Hematopoietic multipotent progenitor cell treated with erythropoietin and hydrocortisone succinate and interleukin-3 and kit ligand, for 6 days (in vitro differentiated cells): Measurements from ENCODE around the gene MDK.

Experiments used
- DNase-seq: peaks from one replicate; pipeline ENCODE4 v3.0.0-alpha.2; 2015

MDK gene, protein sequence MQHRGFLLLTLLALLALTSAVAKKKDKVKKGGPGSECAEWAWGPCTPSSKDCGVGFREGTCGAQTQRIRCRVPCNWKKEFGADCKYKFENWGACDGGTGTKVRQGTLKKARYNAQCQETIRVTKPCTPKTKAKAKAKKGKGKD

DNA sequence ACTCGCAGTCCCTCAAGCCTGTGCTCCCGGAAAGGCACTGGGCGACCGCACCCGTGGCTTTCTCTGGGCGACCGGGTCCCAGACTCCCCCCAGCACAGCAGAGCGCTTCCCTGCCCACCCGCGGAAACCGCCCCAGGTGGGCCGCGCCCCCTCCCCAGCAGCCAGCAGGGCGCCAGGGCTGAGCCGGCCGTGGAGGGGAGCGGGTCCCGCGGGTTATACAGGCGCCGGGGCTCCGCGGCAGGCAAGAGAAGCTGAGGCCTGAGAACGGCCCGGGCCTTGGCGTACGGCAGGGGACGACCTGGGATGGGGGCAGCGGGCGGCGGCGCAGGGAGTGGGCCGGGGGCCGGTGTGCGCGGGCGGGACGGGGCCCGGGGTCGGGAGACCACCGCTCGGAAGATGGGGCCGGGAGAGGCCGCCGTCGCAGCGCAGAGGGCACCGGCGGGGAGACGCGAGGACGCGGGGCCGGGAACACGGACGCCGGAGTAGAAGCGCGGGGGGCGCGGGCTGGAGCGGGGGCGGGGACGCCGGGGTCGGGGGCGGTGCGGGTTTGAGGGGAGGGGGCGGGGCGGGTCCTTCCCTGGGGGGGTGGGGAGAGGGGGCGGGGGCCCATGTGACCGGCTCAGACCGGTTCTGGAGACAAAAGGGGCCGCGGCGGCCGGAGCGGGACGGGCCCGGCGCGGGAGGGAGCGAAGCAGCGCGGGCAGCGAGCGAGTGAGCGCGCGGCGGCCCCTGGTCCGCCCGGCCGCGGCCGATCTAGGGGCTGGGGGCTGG, at the start of gene MDK:
Gene MDK (plus strand): TSS at position 622 of the 771 bp plus-strand sequence. CDS start 389 bp downstream, outside the sequence.
- no peak for DNase-seq

DNA sequence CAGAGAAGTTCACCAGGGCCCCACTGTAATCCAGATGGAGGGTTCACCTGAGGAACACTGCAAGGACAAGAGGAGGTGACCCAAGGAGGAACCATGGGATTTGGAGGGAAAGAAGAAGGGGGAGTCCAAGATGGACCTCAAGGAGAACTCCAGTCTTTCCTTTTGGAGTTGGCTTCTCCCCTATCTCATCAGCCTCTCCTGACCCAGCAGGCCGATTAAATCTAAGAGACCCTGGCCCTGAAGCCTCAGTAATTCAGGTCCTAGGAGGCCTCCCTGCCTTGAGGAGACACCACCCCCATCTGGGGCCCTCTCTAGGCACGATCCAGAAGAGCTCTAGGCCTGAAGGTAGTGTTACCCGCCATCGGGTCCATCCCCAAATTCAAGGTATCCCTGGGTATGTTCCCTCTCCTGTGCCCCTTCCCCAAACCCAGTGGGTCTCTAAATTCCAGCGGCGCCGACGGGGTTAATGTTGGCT, 49.3 kb upstream of the MDK start:
- no peak for DNase-seq

DNA sequence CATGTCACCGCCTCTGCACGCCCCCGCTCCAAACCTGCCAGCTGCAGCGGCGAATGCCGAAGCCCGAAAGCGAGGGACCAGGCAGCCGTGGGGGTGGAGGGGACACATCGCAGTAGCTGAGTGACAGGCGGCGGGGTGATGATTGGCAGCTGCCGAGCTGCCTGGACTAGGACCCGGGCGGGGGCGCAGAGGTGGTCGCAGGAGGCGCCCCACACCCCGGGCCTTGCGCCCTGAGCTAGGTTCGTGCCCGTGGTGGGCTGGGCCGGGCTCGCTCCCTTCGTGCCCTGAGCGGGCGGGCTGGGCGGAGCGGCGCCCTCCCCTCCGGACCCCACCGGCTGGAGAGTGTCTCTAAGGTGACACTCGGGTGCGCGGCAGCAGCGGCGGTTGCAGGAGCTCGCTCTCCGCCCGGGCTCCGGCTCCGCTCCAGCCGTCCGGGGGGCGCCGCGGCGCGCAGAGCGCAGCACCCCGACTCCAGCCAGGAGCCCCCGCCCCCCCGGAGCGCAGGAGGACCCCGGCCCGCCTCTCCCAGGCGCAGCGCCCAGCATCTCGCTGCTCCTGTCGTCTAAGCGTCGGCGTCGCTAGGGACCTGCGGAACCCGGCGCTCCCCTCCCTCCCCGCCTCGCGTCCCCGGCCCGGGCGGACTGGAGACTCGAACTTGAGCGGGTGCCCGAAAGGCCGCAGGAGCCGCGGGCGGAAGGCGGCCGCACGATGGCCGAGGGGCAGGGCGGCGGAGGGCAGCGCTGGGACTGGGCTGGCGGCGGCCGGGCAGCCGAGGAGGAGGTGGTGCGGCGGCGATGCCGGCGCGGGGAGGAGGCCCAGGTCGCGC, 48.7 kb upstream of the MDK start:
- no peak for DNase-seq

DNA sequence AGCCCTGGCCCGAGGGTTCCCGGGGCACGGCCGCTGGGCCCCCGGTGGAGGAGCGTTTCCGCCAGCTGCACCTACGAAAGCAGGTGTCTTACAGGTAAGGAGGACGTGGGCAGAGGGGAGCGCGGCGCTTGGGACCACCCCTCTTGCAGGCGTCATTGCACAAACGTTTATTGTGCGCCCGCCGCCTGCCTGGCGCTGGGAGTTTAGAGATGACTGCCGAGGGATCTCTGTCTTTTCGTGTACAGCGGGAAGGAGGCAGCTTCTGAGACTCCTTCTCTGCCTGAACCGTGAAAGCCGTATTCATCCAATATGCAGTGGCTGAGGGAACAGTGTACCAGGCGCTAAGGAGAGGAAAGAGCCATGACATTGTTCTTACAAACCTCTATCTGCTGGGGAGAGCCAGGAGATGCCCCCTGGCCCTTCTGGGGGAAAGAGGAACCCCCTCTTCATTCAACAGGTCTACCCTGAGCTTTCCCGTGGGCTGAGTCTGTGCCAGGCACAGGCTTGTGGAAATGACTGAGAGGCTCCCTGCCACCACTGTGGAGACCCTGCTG, 48.0 kb upstream of the MDK start:
- no peak for DNase-seq

DNA sequence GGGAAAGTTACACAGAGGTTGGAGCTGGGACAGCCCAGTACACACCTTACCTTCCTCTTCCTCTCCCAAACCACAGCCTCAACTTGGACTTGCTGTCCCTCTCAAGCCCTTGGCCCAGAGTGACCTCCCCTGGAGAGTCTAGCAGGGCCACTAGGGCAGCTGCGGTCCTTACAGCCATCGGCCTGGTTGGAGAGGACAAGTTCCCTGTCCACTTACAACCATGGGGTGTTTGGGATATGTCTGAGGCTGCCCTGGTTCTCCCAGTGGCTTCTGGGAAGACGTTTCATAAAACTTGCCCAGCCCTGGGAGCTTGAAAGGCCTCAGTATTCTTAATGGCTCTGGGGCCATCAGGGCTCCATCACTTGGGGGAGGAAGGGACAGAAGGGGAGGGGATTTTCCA, 47.3 kb upstream of the MDK start:
- no peak for DNase-seq

DNA sequence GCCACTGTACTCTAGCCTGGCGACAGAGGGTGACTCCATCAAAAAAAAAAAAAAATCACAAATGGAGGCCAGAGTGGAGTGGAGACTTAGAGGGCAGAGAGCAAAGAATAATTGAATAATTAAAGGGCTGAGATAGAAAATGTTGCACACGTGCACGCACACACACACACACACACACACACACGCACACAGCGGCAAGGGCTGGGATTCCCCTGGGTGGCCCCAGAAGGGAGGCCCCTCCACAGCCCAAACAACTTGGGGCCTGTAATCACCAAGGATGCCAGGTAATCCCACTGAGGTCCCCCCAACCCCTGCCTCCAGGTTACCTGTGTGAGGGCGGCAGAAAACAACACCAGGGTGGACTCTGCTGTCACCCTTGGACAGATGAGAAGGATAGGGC, 46.2 kb upstream of the MDK start:
- no peak for DNase-seq

DNA sequence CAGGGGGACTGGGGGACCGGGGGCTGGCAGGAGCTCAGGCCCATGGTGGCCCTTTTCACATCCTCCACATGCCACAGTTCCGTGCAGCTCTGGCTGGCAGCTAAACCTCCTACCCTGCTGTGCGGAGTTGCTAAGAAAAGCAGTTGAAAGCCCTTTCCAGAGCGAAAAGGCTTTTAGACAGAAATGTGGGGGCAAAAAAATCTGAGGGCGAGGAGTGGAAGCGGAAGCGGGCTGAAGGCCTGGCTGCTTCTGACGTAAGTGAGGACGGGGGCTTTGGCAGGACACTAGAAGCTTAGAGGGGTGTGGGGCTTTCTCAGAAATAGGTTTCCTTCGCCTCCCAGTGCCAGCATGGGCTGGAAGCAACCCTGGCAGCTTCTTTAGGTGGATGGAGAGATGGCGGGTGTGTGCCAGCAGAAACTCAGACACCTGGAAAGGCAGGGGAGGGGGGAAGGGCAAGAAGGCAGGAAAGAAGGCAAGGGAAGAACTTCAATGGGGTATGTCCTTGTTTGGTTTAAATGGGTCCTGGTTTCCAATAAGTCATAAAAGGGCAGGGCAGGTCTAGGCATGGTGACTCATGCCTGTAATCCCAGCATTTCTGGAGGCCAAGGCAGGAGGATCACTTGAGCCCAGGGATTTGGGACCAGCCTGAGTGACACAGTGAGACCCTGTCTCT, 45.4 kb upstream of the MDK start:
- no peak for DNase-seq

DNA sequence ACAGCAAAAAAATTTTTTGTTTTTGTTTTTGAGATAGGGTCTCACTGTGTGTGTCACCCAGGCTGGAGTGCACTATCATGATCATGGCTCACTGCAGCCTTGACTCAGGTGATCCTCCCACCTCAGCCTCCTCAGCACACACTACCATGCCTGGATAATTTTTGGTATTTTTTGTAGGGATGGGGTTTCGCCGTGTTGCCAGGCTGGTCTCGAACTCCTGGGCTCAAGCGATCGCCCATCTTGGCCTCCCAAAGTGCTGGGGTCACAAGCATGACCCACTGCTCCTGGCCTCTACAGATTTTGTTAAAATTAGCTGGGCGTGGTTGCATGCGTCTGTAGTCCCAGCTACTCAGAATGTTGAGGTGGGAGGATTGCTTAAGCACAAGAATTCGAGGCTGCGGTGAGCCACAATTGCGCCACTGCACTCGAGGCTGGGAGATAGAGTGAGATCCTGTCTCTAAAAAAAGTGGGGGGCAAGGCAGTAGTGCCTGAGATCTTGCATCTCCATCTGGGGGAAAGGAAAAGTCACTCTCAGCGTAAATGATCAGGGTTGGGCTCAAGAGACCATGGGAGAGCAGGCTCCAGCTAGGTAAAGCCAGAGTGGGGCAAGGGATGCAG, 44.8 kb upstream of the MDK start:
- peak; percentile 77 for DNase-seq

DNA sequence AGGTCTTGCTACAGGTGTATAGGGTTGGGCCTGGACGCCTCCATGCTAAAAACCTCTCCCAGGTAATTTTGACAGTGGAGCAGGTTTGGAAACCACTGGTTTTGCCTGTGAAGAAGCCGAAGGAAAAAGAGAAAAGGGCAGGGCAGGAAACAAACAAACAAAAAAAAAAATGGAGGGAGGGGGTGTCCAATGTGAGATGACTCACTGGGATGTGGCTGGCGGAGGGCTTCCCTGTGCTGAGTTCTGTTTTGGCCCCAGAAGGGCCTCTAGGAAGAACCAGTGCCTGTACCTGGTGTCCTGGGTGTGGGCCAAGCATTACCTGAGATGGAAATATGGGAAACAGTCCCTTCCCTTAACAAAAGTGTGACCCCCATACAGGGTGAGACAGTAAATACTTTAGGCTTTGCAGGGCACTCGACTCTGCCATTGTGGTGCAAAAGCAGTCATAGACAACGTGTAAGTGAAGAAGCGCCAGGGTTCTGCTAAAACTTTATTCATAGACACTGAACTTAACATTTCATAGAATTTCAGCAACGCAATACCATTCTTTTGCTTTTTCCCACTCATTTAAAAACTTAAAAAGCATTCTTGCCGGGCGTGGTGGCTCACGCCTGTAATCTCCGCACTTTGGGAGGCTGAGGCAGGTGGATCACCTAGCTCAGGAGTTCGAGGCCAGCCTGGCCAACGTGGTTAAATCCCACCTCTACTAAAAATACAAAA, 43.7 kb upstream of the MDK start:
- no peak for DNase-seq

DNA sequence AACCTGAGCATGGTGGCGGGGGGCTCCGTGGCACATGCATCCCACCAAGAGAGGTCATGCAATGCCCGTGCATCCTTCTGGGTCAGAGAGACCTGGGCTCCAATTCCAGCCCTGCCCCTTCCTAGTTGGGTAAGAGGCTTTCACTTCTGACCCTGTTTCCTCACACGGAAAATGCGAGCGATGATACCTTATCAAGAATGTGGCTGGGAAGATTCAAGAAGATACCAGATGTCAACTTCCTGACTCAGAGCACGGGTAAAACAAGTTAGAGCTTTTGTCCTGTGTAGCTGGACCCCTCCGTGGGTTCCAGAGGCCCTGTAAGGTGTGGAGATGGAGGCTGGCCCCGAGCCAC, 42.9 kb upstream of the MDK start:
- no peak for DNase-seq

DNA sequence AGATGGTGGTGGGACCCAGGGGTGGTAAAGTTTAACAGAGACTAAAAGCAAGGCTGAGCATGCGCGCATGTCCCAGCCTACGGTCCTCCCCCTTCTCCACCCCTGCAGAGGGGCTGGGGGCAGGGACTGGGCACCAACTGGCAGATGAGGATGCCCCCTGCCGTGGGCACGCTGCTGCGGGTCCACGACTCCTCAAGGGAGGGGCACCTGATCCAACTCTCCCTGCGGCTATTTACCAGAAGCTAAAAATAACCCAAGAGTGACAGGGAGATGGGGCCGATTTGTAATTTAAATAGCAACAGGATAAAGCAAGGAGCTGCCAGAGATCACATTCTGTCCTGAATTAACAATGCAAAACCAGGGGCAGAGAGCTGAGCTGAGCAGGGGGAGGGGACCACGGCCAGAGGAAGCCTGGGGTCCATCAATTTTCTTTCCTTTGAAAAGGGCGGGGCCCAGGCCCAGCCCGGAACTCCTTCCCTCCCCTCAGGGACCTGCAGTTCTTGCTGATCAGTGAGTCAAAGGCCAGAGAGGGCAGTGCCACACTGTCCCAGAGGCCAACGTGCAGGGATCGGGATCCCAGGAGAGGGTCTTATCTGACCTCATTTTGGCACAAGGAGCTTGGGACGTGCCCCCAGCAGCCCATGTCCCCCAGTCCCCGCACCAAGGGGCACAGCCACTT, 42.3 kb upstream of the MDK start:
- no peak for DNase-seq

DNA sequence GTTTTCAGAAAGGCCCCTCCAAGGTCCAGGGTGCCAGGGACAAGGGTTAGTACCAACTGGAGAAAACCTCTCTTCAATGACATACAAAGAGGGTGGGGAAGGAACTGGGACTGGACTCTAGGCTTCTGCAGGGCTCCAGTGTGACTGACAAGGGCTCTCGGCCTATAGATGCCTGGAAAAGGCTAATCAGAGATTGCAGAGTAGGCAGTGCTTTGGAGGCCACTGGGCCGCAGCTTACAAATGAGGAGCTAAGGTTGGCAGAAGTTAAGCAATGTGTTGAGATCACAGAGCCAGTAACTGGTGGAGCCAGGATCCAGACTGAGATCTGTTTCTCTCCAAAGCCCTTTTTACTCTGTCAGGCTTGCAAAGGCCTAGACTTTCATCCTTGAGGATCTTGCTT, 41.7 kb upstream of the MDK start:
- DNase-seq, result no peak

DNA sequence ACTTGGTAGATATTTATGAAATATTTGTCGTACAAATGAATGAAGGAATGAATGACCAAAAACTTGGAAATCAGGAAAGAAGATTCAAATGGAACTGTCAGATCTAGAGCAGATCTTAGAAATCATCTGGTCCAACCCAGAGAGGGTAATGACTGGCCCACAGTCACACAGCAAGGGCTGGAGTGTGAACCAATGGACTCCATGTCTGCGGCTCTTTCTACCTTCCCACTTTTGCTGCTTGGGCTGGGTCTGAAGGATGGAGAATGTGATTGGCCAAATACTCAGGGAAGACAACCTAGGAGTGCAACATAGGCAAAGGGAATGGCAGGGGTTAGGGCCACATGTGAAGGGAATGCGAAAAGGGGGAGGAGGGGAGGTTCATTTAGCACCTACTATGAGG, 40.0 kb upstream of the MDK start:
- no peak for DNase-seq

DNA sequence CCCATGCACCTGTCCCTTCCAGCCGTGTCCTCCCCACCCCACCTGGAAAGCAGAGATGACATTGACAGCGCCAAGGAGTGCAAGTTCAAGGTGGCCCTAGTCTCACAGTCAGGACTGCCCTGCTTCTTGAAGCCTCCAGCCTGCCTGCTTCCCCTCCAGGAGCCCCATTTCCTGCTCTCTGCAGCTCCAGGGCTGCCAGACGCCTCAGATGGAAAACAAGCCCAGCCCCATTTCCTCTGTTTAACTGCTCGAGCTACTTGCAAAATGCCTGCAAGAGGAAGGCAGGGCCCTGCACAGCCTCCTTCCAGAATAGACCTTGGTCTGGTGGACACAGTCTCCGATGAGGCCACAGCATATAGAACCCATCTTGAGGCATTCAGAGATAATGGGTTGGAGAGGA, 39.2 kb upstream of the MDK start:
- DNase-seq, result peak; percentile 53

DNA sequence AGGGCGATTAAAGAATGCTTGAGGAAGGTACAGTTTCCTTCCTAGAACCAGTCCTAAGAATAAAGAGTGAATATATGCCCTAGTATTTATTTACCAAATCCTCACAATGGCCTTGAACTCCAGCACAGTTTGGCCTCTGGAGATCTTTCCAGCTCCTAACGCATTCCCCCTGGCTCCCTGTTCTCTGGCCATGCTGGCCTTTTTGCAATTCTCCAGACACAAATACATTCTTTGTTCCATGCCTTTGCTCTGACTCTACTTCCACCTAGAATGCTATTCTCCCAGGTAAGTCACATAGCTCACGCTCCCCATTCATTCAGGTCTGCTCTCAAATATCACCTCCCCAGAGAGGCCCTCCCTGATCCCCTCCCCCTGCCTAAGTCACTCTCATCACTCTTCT, 37.9 kb upstream of the MDK start:
- no peak for DNase-seq

DNA sequence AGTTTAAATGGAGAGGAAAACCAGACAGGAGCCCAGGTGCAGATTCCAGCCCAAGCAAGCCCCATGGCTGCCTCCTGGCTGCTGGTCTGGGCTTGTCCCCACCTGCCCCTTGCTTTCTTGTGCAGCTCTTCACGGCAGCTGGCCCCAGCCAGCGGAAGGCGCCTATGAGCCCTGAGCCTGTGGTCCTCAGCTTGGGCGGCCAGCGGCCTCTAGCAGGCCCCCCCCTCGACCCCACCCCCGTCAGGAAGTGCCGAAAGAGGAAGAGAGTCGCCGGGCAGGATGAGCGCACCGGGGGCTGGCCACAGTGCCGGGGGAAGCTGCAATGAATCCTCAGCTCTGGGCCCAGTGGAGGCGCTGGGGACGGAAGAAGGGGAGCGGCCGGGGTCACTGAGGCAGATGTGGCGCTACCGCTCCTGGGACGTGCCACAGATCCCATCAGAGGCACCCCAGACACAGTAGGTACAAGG, 36.3 kb upstream of the MDK start:
- peak; percentile 62 for DNase-seq

DNA sequence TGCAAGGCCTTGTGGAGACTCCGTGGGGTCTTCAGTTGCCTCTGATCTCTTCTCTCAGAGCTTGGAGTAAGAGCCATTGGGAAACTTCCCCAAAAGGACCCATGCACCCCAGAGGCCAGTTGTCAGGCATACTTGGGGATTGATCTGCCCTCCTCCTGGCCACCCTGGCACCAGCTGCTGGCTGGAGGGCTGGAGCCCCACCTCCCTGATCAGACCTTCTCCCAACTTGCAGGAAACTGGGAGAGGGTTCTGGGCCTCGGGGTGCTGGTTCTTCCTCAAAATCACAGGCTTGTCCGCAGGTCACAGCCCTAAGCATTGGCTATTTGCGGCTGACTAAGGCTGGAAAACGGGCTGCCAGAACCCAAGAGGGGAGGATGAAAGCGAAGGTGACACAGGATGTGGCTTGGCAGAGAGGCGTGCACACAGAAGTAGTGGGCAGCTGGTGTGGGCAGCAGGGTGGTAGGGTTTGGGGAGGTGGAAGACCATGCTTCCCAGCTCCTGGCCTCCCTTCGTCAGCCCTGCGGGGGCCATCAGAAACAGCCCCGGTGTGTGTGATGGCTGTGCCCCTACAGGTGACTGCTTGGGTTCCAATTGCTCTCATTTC, 35.5 kb upstream of the MDK start:
- DNase-seq, result no peak

DNA sequence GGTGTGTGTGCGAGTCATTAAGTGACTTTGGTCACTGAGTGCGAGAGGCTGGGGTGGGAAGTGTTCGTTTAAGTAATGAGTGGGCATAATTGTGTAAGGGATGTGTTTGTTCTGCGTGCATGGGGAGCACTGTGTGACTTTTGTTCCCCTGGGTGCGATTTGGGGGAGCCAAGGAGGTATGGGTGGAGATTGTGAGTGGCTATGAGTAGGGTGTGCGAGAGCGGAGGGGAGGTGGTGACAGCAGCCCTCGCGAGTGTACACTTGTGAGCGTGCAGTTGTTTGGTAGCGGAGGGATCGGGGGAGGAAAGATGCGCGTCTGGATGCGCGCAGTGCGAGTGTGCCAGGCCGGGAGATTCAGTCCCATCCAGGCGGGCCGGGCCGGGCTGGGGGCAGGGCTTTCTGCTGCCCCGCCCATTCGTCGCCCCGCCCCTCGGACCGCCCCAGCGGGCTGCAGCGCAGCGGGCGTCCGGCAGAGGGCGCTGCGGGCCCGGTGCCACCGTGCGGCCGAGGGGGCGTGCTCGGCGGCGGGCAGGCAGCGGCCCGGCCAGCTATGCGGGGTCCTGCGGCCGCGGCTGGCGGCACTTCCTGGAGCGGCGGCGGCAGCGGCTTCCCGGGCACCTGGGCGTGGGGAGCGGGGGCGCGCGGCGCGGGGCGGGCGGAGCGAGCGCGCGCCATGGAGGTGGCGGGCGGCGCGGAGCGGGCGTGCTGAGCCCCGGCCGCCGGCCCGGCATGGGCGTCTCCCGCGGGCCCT, 34.4 kb upstream of the MDK start, which contains the start of gene DGKZ:
Gene DGKZ (plus strand): TSS at position 578 of the 751 bp plus-strand sequence. CDS start 197 bp downstream, outside the sequence.
- peak; percentile 86 for DNase-seq

DNA sequence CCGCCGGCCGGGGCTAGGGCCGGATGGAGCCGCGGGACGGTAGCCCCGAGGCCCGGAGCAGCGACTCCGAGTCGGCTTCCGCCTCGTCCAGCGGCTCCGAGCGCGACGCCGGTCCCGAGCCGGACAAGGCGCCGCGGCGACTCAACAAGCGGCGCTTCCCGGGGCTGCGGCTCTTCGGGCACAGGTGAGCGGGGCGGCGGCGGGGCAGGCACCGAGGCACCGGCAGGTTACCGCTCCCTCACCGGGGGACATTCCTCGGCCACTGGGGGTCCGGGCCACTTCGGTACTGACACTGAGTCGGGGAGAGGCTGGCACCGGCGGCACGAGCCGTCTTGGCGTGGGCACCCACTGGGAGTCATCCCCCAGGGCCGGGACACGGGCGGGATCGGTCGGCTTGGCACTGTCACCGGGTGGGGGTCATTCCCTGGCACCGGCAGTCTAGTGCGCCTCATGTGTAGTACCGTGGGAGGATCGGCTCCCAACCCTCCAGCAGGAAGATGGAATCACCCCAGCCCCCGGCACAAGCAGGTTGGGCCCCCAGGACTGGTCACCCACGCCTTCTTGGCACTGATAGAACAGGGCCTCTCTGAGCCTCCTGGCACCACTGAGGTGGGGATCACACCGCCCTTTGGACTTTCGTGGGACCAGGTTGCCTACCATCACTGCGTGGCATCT, 33.7 kb upstream of the MDK start:
- peak; percentile 41 for DNase-seq
